Activated CD4-positive, alpha-beta T cell treated with anti-CD3 and anti-CD28 coated beads, Interleukin-2, amount 50 U/mL, for 48 hours (primary cell): Measurements from ENCODE around the gene WFDC1.

Source experiments
- DNase-seq, 2 experiments: peaks; one replicate each; pipeline ENCODE4 v3.0.0-alpha.2; 2020

The WFDC1 gene

GRCh38 chr16:84294531-84295142 lies at the start of gene WFDC1:
WFDC1 (plus strand) TSS chr16:84294878; CDS start chr16:84294972, 94 bp downstream.
- DNase-seq, result no peak

GRCh38 chr16:84245956-84246678 lies 48.6 kb upstream of the WFDC1 start:
- DNase-seq, result no peak

- DNase-seq, result no peak
Observed at GRCh38 chr16:84246679-84247077, 48.0 kb upstream of the WFDC1 start.

- no peak for DNase-seq
Observed at GRCh38 chr16:84247331-84247730, 47.3 kb upstream of the WFDC1 start.

- DNase-seq, result no peak
Observed at GRCh38 chr16:84247844-84248243, 46.8 kb upstream of the WFDC1 start.

- no peak for DNase-seq
Observed at GRCh38 chr16:84252184-84252583, 42.5 kb upstream of the WFDC1 start.

- no peak for DNase-seq
Observed at GRCh38 chr16:84253173-84253572, 41.5 kb upstream of the WFDC1 start.

- no peak for DNase-seq
Observed at GRCh38 chr16:84254062-84254461, 40.6 kb upstream of the WFDC1 start.

- no peak for DNase-seq
Observed at GRCh38 chr16:84255050-84255810, 39.4 kb upstream of the WFDC1 start.

GRCh38 chr16:84258266-84258665 lies 36.4 kb upstream of the WFDC1 start:
- DNase-seq, result no peak

GRCh38 chr16:84259691-84260090 lies 35.0 kb upstream of the WFDC1 start:
- DNase-seq, result no peak

- DNase-seq, result no peak
Observed at GRCh38 chr16:84260766-84261554, 33.7 kb upstream of the WFDC1 start.

- no peak for DNase-seq
Observed at GRCh38 chr16:84262031-84262430, 32.6 kb upstream of the WFDC1 start.

- no peak for DNase-seq
Observed at GRCh38 chr16:84262939-84263338, 31.7 kb upstream of the WFDC1 start.

GRCh38 chr16:84266451-84266850 lies 28.2 kb upstream of the WFDC1 start:
- DNase-seq, result peak; percentile 9 to 27

GRCh38 chr16:84267380-84267779 lies 27.3 kb upstream of the WFDC1 start:
- no peak for DNase-seq

GRCh38 chr16:84268291-84269040 lies 26.2 kb upstream of the WFDC1 start:
- DNase-seq, result no peak

GRCh38 chr16:84270071-84270470 lies 24.6 kb upstream of the WFDC1 start:
- DNase-seq, result no peak

GRCh38 chr16:84270531-84270930 lies 24.1 kb upstream of the WFDC1 start:
- no peak for DNase-seq

GRCh38 chr16:84271037-84271436 lies 23.6 kb upstream of the WFDC1 start:
- no peak for DNase-seq

- no peak for DNase-seq
Observed at GRCh38 chr16:84271866-84272265, 22.8 kb upstream of the WFDC1 start.

- no peak for DNase-seq
Observed at GRCh38 chr16:84272740-84273320, 21.8 kb upstream of the WFDC1 start.
